Lower lobe of right lung (tissue), 2 donors: ENCODE data around the gene ASTN2. TPM values are rescaled to one million over a fixed set of nuclear protein-coding genes. Genes with fewer than 3 reads are reported as not detected.

Source experiments
- ATAC-seq, 2 donors: fragments of 200-7000 bp; cut with Tn5 transposase; one replicate each; pipeline ENCODE4 v1.9.1; 2020 to 2022; ENCODE audit warnings: mild to moderate bottlenecking in 2 of 2, moderate library complexity in 2 of 2
- DNase-seq: peaks from one replicate; pipeline ENCODE4 v3.0.0-alpha.2; 2020
- H3K27ac ChIP-seq: fragments of 200-600 bp; one replicate; pipeline ENCODE4 v1.8.0; 2022
- H3K27me3 ChIP-seq: fragments of 200-600 bp; one replicate; pipeline ENCODE4 v1.8.0; 2022; ENCODE audit warnings: low read depth
- H3K36me3 ChIP-seq: fragments of 200-600 bp; one replicate; pipeline ENCODE4 v1.8.0; 2022; ENCODE audit warnings: mild to moderate bottlenecking
- H3K4me1 ChIP-seq: fragments of 200-600 bp; one replicate; pipeline ENCODE4 v1.8.0; 2022
- H3K4me3 ChIP-seq: fragments of 200-600 bp; one replicate; pipeline ENCODE4 v1.8.0; 2022; ENCODE audit warnings: mild to moderate bottlenecking
- H3K9me3 ChIP-seq: fragments of 200-600 bp; one replicate; pipeline ENCODE4 v1.8.0; 2022
- intact Hi-C: fragments of 100-400 bp; cut with DNase I; formaldehyde crosslinking; loops from one replicate; pipeline ENCODE4 v1.11.0; 2022
- total RNA-seq: library from RNA; stranded (reverse); fragmentation: NEBNext Ultra II Directional; extraction: Animal tissue kit (Norgen Biotek cat#: 25700); gene quantifications from one replicate; pipeline ENCODE4 v1.2.1, GENCODE V29; 2021
- TF ChIP-seq, protein P1 (sequence below): fragments of 200-600 bp; IDR thresholded peaks from one replicate; pipeline ENCODE4 v1.8.0; 2022; ENCODE audit warnings: antibody characterized with exemption, mild to moderate bottlenecking
- donor health status: DM: no; HTN: yes; CAD: no; lungs with severe emphysema.

Gene ASTN2
- total RNA-seq, 1 donor from 2014 or later: 4.3 TPM

DNA sequence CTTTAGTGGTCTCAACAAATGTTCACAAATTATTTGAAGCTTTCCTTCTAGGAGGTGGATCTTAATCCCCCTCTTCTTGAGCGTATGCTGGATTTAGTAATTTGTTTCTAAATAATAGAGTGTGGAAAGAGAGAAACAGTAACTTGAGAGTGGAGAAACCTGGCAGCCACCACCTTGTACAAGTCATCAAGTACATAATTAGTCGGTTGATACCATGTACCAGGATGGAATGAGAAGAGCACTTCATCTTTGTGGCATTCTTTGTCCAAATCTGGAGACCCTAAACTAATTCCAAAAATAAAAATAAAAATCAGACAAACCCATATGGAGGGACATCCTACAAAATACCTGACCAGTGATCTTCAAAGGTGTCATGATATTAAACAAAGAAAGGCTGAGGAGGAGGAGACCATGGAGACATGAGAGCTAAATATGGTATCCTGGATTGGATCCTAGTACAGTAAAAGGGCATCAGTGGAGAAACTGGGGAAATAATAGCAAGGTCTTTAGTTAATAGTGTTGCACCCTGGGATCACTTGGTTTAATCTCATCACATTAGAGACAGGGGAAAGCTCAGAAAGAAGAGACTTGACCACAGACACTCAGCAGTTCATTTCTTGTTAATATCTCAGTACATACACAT is 147.9 kb downstream of the ASTN2 start:
- TF ChIP-seq, protein P1, sequence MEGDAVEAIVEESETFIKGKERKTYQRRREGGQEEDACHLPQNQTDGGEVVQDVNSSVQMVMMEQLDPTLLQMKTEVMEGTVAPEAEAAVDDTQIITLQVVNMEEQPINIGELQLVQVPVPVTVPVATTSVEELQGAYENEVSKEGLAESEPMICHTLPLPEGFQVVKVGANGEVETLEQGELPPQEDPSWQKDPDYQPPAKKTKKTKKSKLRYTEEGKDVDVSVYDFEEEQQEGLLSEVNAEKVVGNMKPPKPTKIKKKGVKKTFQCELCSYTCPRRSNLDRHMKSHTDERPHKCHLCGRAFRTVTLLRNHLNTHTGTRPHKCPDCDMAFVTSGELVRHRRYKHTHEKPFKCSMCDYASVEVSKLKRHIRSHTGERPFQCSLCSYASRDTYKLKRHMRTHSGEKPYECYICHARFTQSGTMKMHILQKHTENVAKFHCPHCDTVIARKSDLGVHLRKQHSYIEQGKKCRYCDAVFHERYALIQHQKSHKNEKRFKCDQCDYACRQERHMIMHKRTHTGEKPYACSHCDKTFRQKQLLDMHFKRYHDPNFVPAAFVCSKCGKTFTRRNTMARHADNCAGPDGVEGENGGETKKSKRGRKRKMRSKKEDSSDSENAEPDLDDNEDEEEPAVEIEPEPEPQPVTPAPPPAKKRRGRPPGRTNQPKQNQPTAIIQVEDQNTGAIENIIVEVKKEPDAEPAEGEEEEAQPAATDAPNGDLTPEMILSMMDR: no peak
- no peak overlapping the region for H3K4me3 ChIP-seq
- intact Hi-C loops: no loop called here
- no peaks in the 10 kb centered on the region for H3K4me1 ChIP-seq
- no peaks in the 10 kb centered on the region for H3K9me3 ChIP-seq
- H3K27me3 ChIP-seq: no peaks in the 10 kb centered on the region
- H3K36me3 ChIP-seq: no peaks in the 10 kb centered on the region
- DNase-seq (no peak), ATAC-seq (no peak)
- no peak overlapping the region for H3K27ac ChIP-seq

DNA sequence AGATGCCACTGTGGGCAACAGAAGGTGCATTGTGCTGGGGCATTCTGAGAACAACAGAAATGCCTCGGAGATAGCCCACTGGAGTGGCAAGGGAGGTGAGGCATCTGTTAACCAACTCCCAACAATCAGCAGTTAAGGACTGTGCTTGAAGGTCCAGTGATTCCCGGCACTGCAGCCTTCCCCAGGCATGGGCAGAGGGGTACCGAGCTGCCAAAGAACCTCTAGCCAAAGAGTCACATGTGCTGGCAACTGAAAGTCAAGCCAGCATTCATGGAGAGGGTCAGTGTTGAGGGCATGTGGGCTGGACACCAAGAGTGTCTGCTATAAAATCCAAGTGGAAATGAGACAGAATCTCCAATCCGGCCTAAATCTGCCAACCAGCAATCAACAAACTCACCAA is 149.6 kb downstream of the ASTN2 start:
- no peaks in the 10 kb centered on the region for H3K36me3 ChIP-seq
- ATAC-seq: no peak
- TF ChIP-seq, protein P1: no peak
- H3K27me3 ChIP-seq: no peaks in the 10 kb centered on the region
- no peak for DNase-seq
- no peak overlapping the region for H3K4me3 ChIP-seq
- H3K4me1 ChIP-seq: no peaks in the 10 kb centered on the region
- intact Hi-C loops: no loop called here
- no peak overlapping the region for H3K27ac ChIP-seq
- no peaks in the 10 kb centered on the region for H3K9me3 ChIP-seq

DNA sequence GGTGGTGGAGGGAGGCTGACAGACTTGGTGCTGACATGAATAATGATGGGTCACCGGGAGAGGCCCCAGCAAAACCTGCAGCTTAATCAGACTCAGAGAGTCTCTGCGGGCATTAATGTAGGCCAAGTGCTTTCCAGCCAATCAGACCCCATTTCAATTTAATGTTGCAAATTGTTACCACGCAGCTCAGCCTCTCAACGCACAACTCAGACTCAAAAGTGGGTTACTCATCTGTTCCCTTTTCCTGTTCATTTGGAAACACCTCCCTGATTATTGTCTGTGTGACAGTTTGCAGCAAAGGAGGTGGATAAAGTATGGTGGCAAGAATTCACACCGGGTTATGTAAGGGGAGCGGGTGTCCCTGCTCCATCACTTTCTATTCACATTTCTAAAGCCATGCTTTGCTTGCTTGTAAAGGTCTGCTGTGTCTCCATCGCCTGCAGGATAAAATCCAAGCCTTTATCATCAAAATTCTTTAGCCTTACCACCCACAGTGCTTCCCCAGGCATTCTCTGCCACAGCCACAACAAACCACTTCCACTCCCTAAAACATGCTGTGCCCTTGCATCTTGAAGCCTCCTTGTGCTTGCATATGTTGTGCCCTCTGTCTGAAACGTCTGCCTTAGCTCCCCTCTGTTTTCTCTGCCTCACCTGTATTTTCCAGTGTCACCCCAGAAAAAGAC is 156.5 kb downstream of the ASTN2 start:
- DNase-seq (no peak), ATAC-seq (no peak)
- H3K27ac ChIP-seq: no peak overlapping the region
- TF ChIP-seq, protein P1: no peak
- H3K27me3 ChIP-seq: no peaks in the 10 kb centered on the region
- H3K4me1 ChIP-seq: no peaks in the 10 kb centered on the region
- intact Hi-C loops: no loop called here
- H3K4me3 ChIP-seq: no peak overlapping the region
- H3K36me3 ChIP-seq: no peaks in the 10 kb centered on the region
- H3K9me3 ChIP-seq: no peaks in the 10 kb centered on the region

DNA sequence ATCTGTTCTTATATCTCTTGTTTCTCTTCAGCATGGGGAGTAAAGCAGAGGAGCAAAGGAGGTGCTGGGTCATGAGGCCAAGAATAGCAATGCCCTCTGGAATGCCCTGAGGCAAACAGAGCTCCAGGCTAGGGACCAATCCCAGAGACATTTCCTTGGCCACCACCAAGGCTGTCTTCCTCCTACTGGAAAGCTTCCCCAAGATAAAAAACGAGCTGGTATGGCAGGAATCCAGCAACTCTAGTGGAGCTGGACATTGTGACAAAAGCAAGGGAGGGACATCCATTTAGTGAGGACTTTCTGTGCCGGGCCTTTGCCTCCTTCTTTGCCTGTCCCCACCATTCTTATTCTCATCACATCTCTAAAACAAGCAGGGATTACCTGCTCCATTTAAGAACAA is 161.6 kb downstream of the ASTN2 start:
- Histone ChIP-seq H3K4me3 (no peak overlapping the region), H3K9me3 (no peaks in the 10 kb centered on the region), H3K27ac (no peak overlapping the region), H3K27me3 (no peaks in the 10 kb centered on the region), H3K4me1 (no peaks in the 10 kb centered on the region), H3K36me3 (no peaks in the 10 kb centered on the region)
- TF ChIP-seq, protein P1: no peak
- intact Hi-C loops: no loop called here
- DNase-seq (no peak), ATAC-seq (no peak)

DNA sequence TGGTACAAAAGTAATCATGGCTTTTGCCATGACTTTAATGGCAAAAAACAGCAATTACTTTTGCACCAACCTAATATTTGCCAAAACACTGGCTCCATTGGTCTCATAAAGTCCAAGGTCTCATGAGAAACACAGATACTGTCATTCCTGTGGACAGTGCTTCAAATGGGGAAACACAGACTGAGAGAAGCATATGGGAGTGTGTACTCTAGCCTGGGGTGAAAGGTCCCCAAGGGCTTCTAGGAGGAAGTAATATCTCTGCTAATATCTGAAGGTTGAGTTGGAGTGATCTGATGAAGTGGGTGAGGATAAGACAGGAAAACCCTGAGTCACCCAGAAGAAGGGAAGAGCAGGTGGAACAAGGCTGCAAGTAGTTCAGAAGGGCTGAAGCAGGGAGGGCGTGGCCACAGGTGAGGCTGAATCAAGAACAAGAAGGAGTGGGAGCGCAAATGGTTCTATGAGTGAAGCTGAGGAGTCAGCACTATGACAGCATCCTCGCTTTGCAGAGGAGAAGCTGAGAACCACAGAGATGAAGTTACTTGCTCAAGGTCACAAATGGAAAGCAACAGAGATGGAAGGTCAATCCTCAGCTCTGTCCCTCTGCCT is 164.1 kb downstream of the ASTN2 start:
- no peaks in the 10 kb centered on the region for H3K9me3 ChIP-seq
- DNase-seq: no peak
- intact Hi-C loops: no loop called here
- H3K4me1 ChIP-seq: no peaks in the 10 kb centered on the region
- H3K27me3 ChIP-seq: no peaks in the 10 kb centered on the region
- TF ChIP-seq, protein P1: no peak
- no peak for ATAC-seq
- H3K4me3 ChIP-seq: no peak overlapping the region
- no peak overlapping the region for H3K27ac ChIP-seq
- no peaks in the 10 kb centered on the region for H3K36me3 ChIP-seq
